H9 (cell line): ENCODE measurements around the gene SETBP1. TPM values are rescaled to one million over a fixed set of nuclear protein-coding genes. Genes with fewer than 3 reads are reported as not detected.

Source experiments
- DNase-seq: peaks from one replicate; pipeline ENCODE4 v3.0.0-alpha.2; 2017
- H2AFZ ChIP-seq: one replicate; pipeline ENCODE4 v1.6.1; 2013; ENCODE audit warnings: mild to moderate bottlenecking, low read length, control low read depth, moderate library complexity
- H2AK5ac ChIP-seq: 2 replicates; pipeline ENCODE4 v1.6.1; 2013; ENCODE audit warnings: low read length, control low read depth, mixed read lengths; ENCODE audit not compliant: insufficient read length
- H2BK120ac ChIP-seq: one replicate; pipeline ENCODE4 v1.6.1; 2013; ENCODE audit warnings: low read depth, mild to moderate bottlenecking, low read length, control low read depth, inconsistent platforms; ENCODE audit not compliant: poor library complexity, severe bottlenecking
- H2BK12ac ChIP-seq: 2 replicates; pipeline ENCODE4 v1.6.1; 2013; ENCODE audit warnings: low read length, control low read depth, mixed read lengths, low read depth; ENCODE audit not compliant: insufficient read length
- H2BK15ac ChIP-seq: 2 replicates; pipeline ENCODE4 v1.6.1; 2013; ENCODE audit warnings: low read depth, low read length, control low read depth
- H2BK20ac ChIP-seq: one replicate; pipeline ENCODE4 v1.6.1; 2013; ENCODE audit warnings: low read depth, mild to moderate bottlenecking, low read length, control low read depth, inconsistent platforms; ENCODE audit not compliant: poor library complexity, severe bottlenecking
- H2BK5ac ChIP-seq: 2 replicates; pipeline ENCODE4 v1.6.1; 2013; ENCODE audit warnings: low read length, control low read depth, mixed read lengths; ENCODE audit not compliant: insufficient read length
- H3K14ac ChIP-seq: 2 replicates; pipeline ENCODE4 v1.6.1; 2013; ENCODE audit warnings: low read length, control low read depth; ENCODE audit not compliant: insufficient read depth
- H3K18ac ChIP-seq: 2 replicates; pipeline ENCODE4 v1.6.1; 2013; ENCODE audit warnings: low read depth, mild to moderate bottlenecking, mixed read lengths, low read length, control low read depth; ENCODE audit not compliant: insufficient read length
- H3K23ac ChIP-seq: 2 replicates; pipeline ENCODE4 v1.6.1; 2013; ENCODE audit warnings: low read length, control low read depth, mixed read lengths, low read depth; ENCODE audit not compliant: insufficient read length
- H3K23me2 ChIP-seq: 2 replicates; pipeline ENCODE4 v1.6.1; 2013; ENCODE audit warnings: low read depth, mild to moderate bottlenecking, mixed read lengths, low read length, control low read depth; ENCODE audit not compliant: insufficient read length, poor library complexity, severe bottlenecking
- H3K27ac ChIP-seq: 2 replicates; pipeline ENCODE4 v1.5.1; 2013; ENCODE audit warnings: low read length, control low read depth, mixed read lengths, low read depth; ENCODE audit not compliant: insufficient read length
- H3K27me3 ChIP-seq: 2 replicates; pipeline ENCODE4 v1.6.1; 2013; ENCODE audit warnings: low read length, control low read depth, inconsistent platforms; ENCODE audit not compliant: insufficient read depth
- H3K4ac ChIP-seq: 2 replicates; pipeline ENCODE4 v1.6.1; 2013; ENCODE audit warnings: low read depth, mild to moderate bottlenecking, control low read depth, inconsistent platforms, low read length, moderate library complexity
- H3K4me1 ChIP-seq: 2 replicates; pipeline ENCODE4 v1.6.1; 2013; ENCODE audit warnings: low read length, control low read depth, inconsistent platforms; ENCODE audit not compliant: insufficient read depth
- H3K4me2 ChIP-seq: 2 replicates; pipeline ENCODE4 v1.6.1; 2013; ENCODE audit warnings: low read length, control low read depth, mixed read lengths; ENCODE audit not compliant: insufficient read length, insufficient read depth
- H3K56ac ChIP-seq: 2 replicates; pipeline ENCODE4 v1.6.1; 2013; ENCODE audit warnings: low read depth, mild to moderate bottlenecking, mixed read lengths, low read length, control low read depth; ENCODE audit not compliant: insufficient read length
- H3K79me1 ChIP-seq: 2 replicates; pipeline ENCODE4 v1.6.1; 2013; ENCODE audit warnings: low read depth, mild to moderate bottlenecking, moderate library complexity, low read length, control low read depth, inconsistent platforms; ENCODE audit not compliant: insufficient read depth, poor library complexity, severe bottlenecking
- H3K79me2 ChIP-seq: 2 replicates; pipeline ENCODE4 v1.6.1; 2013; ENCODE audit warnings: low read length, control low read depth, inconsistent platforms; ENCODE audit not compliant: insufficient read depth
- H3K9ac ChIP-seq: 2 replicates; pipeline ENCODE4 v1.6.1; 2013; ENCODE audit warnings: low read length, control low read depth, mixed read lengths; ENCODE audit not compliant: insufficient read length; ENCODE audit errors: extremely low read depth
- H3K9me3 ChIP-seq: one replicate; pipeline ENCODE4 v1.6.1; 2013; ENCODE audit warnings: low read depth, low read length, inconsistent platforms; ENCODE audit not compliant: control insufficient read depth
- H3T11ph ChIP-seq: one replicate; pipeline ENCODE4 v1.6.1; 2013; ENCODE audit warnings: mild to moderate bottlenecking, low read length, control low read depth, inconsistent platforms
- H4K20me1 ChIP-seq: one replicate; pipeline ENCODE4 v1.6.1; 2013; ENCODE audit not compliant: control insufficient read depth, insufficient read length, insufficient read depth
- H4K5ac ChIP-seq: 2 replicates; pipeline ENCODE4 v1.6.1; 2013; ENCODE audit warnings: low read depth, mild to moderate bottlenecking, mixed read lengths, low read length, control low read depth; ENCODE audit not compliant: insufficient read length
- H4K8ac ChIP-seq: replicated peaks from 2 replicates; pipeline ENCODE4 v1.6.1; 2013; ENCODE audit warnings: low read length, control low read depth, mixed read lengths, low read depth; ENCODE audit not compliant: insufficient read length
- H4K91ac ChIP-seq: 2 replicates; pipeline ENCODE4 v1.6.1; 2013; ENCODE audit warnings: low read depth, mild to moderate bottlenecking, moderate library complexity, mixed read lengths, low read length, control low read depth; ENCODE audit not compliant: insufficient read length
- H3K27ac Mint-ChIP-seq, 3 experiments: 2 replicates in 2 of 3; 3 replicates in 1 of 3; pipeline ENCODE4 v1.8.0; 2020 to 2021; ENCODE audit warnings: mixed read lengths in 3 of 3, mild to moderate bottlenecking in 1 of 3, moderate library complexity in 1 of 3
- H3K27me3 Mint-ChIP-seq: 2 replicates; pipeline ENCODE4 v1.8.0; 2021; ENCODE audit warnings: low read depth, mild to moderate bottlenecking, moderate library complexity, mixed read lengths
- H3K36me3 Mint-ChIP-seq, 3 experiments: 2 replicates in 2 of 3; 3 replicates in 1 of 3; pipeline ENCODE4 v1.8.0; 2020 to 2021; ENCODE audit warnings: low read depth in 3 of 3, mixed read lengths in 3 of 3; ENCODE audit not compliant: insufficient read depth in 1 of 3
- H3K4me1 Mint-ChIP-seq, 2 experiments: 2 replicates each; pipeline ENCODE4 v1.8.0; 2020; ENCODE audit warnings: mixed read lengths in 2 of 2
- H3K4me3 Mint-ChIP-seq, 2 experiments: 2 replicates in 1 of 2; 3 replicates in 1 of 2; pipeline ENCODE4 v1.8.0; 2020 to 2021; ENCODE audit warnings: mild to moderate bottlenecking in 2 of 2, mixed read lengths in 2 of 2, moderate library complexity in 1 of 2
- H3K9me3 Mint-ChIP-seq, 2 experiments: 2 replicates in 1 of 2; 3 replicates in 1 of 2; pipeline ENCODE4 v1.8.0; 2020; ENCODE audit warnings: mild to moderate bottlenecking in 2 of 2, mixed read lengths in 2 of 2, moderate library complexity in 1 of 2
- WGBS: extraction: QIAGEN DNeasy Blood & Tissue Kit; methylation state at CpG from one replicate; pipeline ENCODE4 v1.1.7; 2013; ENCODE audit warnings: missing lambda C conversion rate, low lambda C conversion rate, mixed read lengths; ENCODE audit not compliant: insufficient read length; ENCODE audit errors: extremely low coverage; 5-methylcytosine and 5-hydroxymethylcytosine counted together
- total RNA-seq: library from RNA; stranded (reverse); gene quantifications from 2 replicates; pipeline ENCODE4 v1.2.1, GENCODE V29; 2021
- TF ChIP-seq, protein P1 (sequence below): fragments of 200-600 bp; sonication (generic); conservative IDR thresholded peaks from 3 replicates; pipeline ENCODE4 v1.8.0; 2021; ENCODE audit warnings: antibody characterized with exemption, mild to moderate bottlenecking

The SETBP1 gene
- total RNA-seq, 1 experiment from 2014 or later, result 4.6 TPM

DNA sequence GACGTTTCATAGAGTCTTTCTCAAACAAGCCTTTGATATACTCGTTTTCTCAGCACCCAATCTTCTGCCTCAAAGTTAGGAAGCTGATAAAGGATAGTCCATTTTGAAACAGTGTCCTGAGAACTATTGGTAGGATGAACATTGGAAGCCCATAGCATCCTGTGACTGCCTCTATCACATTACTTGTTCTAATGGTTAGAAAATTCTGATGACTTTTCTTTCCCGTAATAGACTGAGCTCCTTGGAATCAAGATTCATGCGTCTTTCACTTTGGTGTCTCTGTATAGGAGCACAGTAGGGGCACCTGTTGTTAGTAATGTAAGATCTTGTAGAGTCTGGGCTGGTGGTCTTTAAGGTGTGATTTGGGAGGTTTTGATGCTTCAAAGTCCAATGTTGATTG lies 87.1 kb downstream of the SETBP1 start:
- Mint-ChIP-seq H3K4me1 (peaks cover 6 to 14% of the 10 kb centered on the region in 2 experiments), H3K27ac (no peak overlapping the region), H3K36me3 (no peaks in the 10 kb centered on the region; a peak in 1 of 7 replicates), H3K27me3 (no peaks in the 10 kb centered on the region; the same call in 1 of the 2 replicates), H3K9me3 (no peaks in the 10 kb centered on the region), H3K4me3 (no peak overlapping the region)
- H3K23me2 ChIP-seq, result no peaks in the 10 kb centered on the region
- H2AFZ ChIP-seq, result no peak overlapping the region
- H4K91ac ChIP-seq, result no peak overlapping the region
- no peak overlapping the region for H4K8ac ChIP-seq
- no peak overlapping the region for H3K14ac ChIP-seq
- H2AK5ac ChIP-seq, result no peak overlapping the region
- no peak overlapping the region for H3K9ac ChIP-seq
- H3K9me3 ChIP-seq, result no peaks in the 10 kb centered on the region
- H3K18ac ChIP-seq, result no peak overlapping the region
- H3K4me2 ChIP-seq, result no peak overlapping the region
- H3T11ph ChIP-seq, result no peak overlapping the region
- no peaks in the 10 kb centered on the region for H3K79me1 ChIP-seq
- TF ChIP-seq, protein P1, sequence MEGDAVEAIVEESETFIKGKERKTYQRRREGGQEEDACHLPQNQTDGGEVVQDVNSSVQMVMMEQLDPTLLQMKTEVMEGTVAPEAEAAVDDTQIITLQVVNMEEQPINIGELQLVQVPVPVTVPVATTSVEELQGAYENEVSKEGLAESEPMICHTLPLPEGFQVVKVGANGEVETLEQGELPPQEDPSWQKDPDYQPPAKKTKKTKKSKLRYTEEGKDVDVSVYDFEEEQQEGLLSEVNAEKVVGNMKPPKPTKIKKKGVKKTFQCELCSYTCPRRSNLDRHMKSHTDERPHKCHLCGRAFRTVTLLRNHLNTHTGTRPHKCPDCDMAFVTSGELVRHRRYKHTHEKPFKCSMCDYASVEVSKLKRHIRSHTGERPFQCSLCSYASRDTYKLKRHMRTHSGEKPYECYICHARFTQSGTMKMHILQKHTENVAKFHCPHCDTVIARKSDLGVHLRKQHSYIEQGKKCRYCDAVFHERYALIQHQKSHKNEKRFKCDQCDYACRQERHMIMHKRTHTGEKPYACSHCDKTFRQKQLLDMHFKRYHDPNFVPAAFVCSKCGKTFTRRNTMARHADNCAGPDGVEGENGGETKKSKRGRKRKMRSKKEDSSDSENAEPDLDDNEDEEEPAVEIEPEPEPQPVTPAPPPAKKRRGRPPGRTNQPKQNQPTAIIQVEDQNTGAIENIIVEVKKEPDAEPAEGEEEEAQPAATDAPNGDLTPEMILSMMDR, result no peak
- no peak overlapping the region for H2BK5ac ChIP-seq
- no peak overlapping the region for H3K4ac ChIP-seq
- no peak for DNase-seq
- no peak overlapping the region for H2BK120ac ChIP-seq
- no peaks in the 10 kb centered on the region for H4K20me1 ChIP-seq
- H2BK15ac ChIP-seq, result no peak overlapping the region
- no peaks in the 10 kb centered on the region for H3K79me2 ChIP-seq
- no peak overlapping the region for H2BK12ac ChIP-seq
- no CpG with 5 or more reads among the region's 4 CpGs for WGBS
- H3K56ac ChIP-seq, result no peak overlapping the region
- peaks cover 3% of the 10 kb centered on the region for H3K4me1 ChIP-seq
- H3K27me3 ChIP-seq, result no peaks in the 10 kb centered on the region
- no peak overlapping the region for H2BK20ac ChIP-seq
- H3K27ac ChIP-seq, result no peak overlapping the region
- H3K23ac ChIP-seq, result no peak overlapping the region
- no peak overlapping the region for H4K5ac ChIP-seq
